Vagina (tissue), 2 donors: ENCODE data around the gene RAB8A.

Experiments
- POLR2A ChIP-seq, 2 donors: fragments of 450-650 bp; IDR thresholded peaks; one replicate each; pipeline ENCODE4 v1.6.1; 2017; ENCODE audit warnings: antibody characterized with exemption in 2 of 2, mild to moderate bottlenecking in 2 of 2, moderate library complexity in 2 of 2
- POLR2AphosphoS5 ChIP-seq, 2 donors: sonication (generic); formaldehyde crosslinking; IDR thresholded peaks; one replicate each; pipeline ENCODE4 v1.9.0; 2017; ENCODE audit warnings: antibody characterized with exemption in 2 of 2, mild to moderate bottlenecking in 2 of 2, low read depth in 1 of 2; ENCODE audit not compliant: insufficient read depth in 1 of 2
- TF ChIP-seq, protein P1 (sequence below), 3 experiments: fragments of 450-650 bp in 2 of 3; fragments of 200-600 bp in 1 of 3; sonication (generic) in 1 of 3; IDR thresholded peaks; one replicate each; pipeline ENCODE4 v1.5.1; 2017 to 2019; ENCODE audit warnings: antibody characterized with exemption in 3 of 3, mild to moderate bottlenecking in 2 of 3, moderate library complexity in 2 of 3

DNA sequence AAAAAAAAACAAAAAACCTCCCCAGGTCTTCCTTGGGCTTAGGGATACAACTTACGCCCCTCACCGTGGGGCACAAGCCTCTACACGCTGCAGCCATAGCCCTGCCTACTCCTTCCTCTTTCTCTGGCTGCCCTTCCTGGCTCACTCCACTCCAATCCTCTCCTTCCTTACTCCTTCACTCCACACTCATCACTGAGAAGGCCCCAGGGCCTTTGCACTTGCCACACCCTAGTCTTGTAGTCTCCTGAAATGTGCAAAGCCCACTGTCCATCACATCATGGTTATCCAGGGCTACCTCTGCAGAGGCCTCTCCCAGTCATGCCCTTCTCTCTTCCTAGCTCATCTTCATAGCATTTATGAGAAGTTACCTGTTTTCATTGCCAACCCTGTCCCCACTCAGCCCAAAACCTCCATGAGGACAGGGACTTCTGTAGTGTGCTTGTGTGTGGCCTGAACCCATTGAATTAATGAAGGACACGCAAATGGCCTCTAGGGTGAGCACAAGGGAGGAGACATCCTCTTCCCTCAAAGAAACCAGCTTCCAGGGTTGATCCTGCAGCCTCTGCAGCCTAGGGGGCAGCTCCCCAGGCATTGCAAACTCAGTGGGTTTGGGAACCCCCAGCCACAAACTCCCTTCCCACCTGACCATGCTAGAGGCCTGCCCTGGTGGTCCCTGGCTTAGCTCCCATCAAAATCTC lies 23.9 kb downstream of the RAB8A start:
- TF ChIP-seq, protein P1, sequence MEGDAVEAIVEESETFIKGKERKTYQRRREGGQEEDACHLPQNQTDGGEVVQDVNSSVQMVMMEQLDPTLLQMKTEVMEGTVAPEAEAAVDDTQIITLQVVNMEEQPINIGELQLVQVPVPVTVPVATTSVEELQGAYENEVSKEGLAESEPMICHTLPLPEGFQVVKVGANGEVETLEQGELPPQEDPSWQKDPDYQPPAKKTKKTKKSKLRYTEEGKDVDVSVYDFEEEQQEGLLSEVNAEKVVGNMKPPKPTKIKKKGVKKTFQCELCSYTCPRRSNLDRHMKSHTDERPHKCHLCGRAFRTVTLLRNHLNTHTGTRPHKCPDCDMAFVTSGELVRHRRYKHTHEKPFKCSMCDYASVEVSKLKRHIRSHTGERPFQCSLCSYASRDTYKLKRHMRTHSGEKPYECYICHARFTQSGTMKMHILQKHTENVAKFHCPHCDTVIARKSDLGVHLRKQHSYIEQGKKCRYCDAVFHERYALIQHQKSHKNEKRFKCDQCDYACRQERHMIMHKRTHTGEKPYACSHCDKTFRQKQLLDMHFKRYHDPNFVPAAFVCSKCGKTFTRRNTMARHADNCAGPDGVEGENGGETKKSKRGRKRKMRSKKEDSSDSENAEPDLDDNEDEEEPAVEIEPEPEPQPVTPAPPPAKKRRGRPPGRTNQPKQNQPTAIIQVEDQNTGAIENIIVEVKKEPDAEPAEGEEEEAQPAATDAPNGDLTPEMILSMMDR (IDR thresholded peaks at IDR 0.05) = no peak
- TF ChIP-seq POLR2A (IDR thresholded peaks at IDR 0.05) = no peak
- TF ChIP-seq POLR2AphosphoS5 (IDR thresholded peaks at IDR 0.05; ENCODE audit: insufficient read depth in 1 of 2, low read depth in 1 of 2) = no peak
